Mesothelial cell of epicardium (in vitro differentiated cells): ENCODE results near the gene LRRC10B. TPM values are rescaled to one million over a fixed set of nuclear protein-coding genes. Genes with fewer than 3 reads are reported as not detected.

ENCODE experiments used
- DNase-seq, 2 experiments: peaks; one replicate each; pipeline ENCODE4 v3.0.0; 2021; ENCODE audit warnings: low spot score in 2 of 2; ENCODE audit not compliant: unreplicated experiment in 2 of 2
- H3K27ac Mint-ChIP-seq: 2 replicates; pipeline ENCODE4 v1.8.0; 2021; ENCODE audit warnings: mixed read lengths
- H3K27me3 Mint-ChIP-seq: 2 replicates; pipeline ENCODE4 v1.8.0; 2021; ENCODE audit warnings: low read depth, mixed read lengths
- H3K36me3 Mint-ChIP-seq: 2 replicates; pipeline ENCODE4 v1.8.0; 2021; ENCODE audit warnings: mixed read lengths
- H3K4me1 Mint-ChIP-seq: 2 replicates; pipeline ENCODE4 v1.8.0; 2021; ENCODE audit warnings: mixed read lengths
- H3K4me3 Mint-ChIP-seq: 2 replicates; pipeline ENCODE4 v1.8.0; 2021; ENCODE audit warnings: mild to moderate bottlenecking, moderate library complexity, mixed read lengths
- H3K9me3 Mint-ChIP-seq: 2 replicates; pipeline ENCODE4 v1.8.0; 2021; ENCODE audit warnings: mixed read lengths
- CTCF ChIP-seq: fragments of 200-600 bp; sonication (generic); IDR thresholded peaks from one replicate; pipeline ENCODE4 v1.5.0; 2021; ENCODE audit warnings: antibody characterized with exemption; ENCODE audit not compliant: unreplicated experiment
- total RNA-seq: library from RNA; stranded (reverse); gene quantifications from 3 replicates; pipeline ENCODE4 v1.2.1, GENCODE V29; 2021

Gene LRRC10B
- total RNA-seq, 1 donor from 2014 or later: 0.16 TPM

- no peak for TF ChIP-seq CTCF
- H3K4me1 Mint-ChIP-seq: peaks cover 18% of the 10 kb centered on the region
- H3K9me3 Mint-ChIP-seq: no peaks in the 10 kb centered on the region
- no peak overlapping the region for H3K27ac Mint-ChIP-seq
- H3K27me3 Mint-ChIP-seq: no peaks in the 10 kb centered on the region
- H3K4me3 Mint-ChIP-seq: peak overlapping the region; percentile 49
- no peak for DNase-seq
- no peaks in the 10 kb centered on the region for H3K36me3 Mint-ChIP-seq
Measured at GRCh38 chr11:61547246-61547645, 38.7 kb downstream of the LRRC10B start.

- no peak overlapping the region for H3K4me3 Mint-ChIP-seq
- H3K27me3 Mint-ChIP-seq: peaks cover 5% of the 10 kb centered on the region
- DNase-seq: no peak
- no peaks in the 10 kb centered on the region for H3K36me3 Mint-ChIP-seq
- H3K9me3 Mint-ChIP-seq: no peaks in the 10 kb centered on the region
- peaks cover 28% of the 10 kb centered on the region for H3K4me1 Mint-ChIP-seq
- no peak overlapping the region for H3K27ac Mint-ChIP-seq
- TF ChIP-seq CTCF: no peak
Measured at GRCh38 chr11:61549177-61549576, 40.6 kb downstream of the LRRC10B start.

GRCh38 chr11:61549662-61550568 lies 41.4 kb downstream of the LRRC10B start:
- Mint-ChIP-seq H3K36me3 (no peaks in the 10 kb centered on the region), H3K27me3 (peaks cover 12% of the 10 kb centered on the region), H3K4me3 (no peak overlapping the region), H3K27ac (no peak overlapping the region), H3K4me1 (peaks cover 32% of the 10 kb centered on the region), H3K9me3 (no peaks in the 10 kb centered on the region)
- DNase-seq: no peak
- no peak for TF ChIP-seq CTCF

GRCh38 chr11:61550665-61551227 lies 42.2 kb downstream of the LRRC10B start:
- peaks cover 34% of the 10 kb centered on the region for H3K4me1 Mint-ChIP-seq
- peaks cover 17% of the 10 kb centered on the region for H3K27me3 Mint-ChIP-seq
- no peaks in the 10 kb centered on the region for H3K9me3 Mint-ChIP-seq

GRCh38 chr11:61551634-61552033 lies 43.1 kb downstream of the LRRC10B start:
- Mint-ChIP-seq H3K4me1 (peaks cover 36% of the 10 kb centered on the region), H3K27ac (no peak overlapping the region), H3K36me3 (no peaks in the 10 kb centered on the region), H3K4me3 (no peak overlapping the region), H3K27me3 (peaks cover 25% of the 10 kb centered on the region), H3K9me3 (no peaks in the 10 kb centered on the region)
- DNase-seq: no peak
- TF ChIP-seq CTCF: no peak

More at GRCh38 chr11:61550665-61551227, 42.2 kb downstream of the LRRC10B start:
- DNase-seq: no peak
- no peak for TF ChIP-seq CTCF
- Mint-ChIP-seq H3K4me3 (no peak overlapping the region), H3K27ac (no peak overlapping the region), H3K36me3 (no peaks in the 10 kb centered on the region)
